ENCODE results near the gene LIN9. TPM values are rescaled to one million over a fixed set of nuclear protein-coding genes. Genes with fewer than 3 reads are reported as not detected.

Gene LIN9
- total RNA-seq, 4 donors from 2014 or later: 0.59 to 15.1 (median 3.9) TPM

- Histone ChIP-seq H3K4me1 (no peaks in the 10 kb centered on the region), H3K27me3 (no peaks in the 10 kb centered on the region), H3K9me3 (no peaks in the 10 kb centered on the region), H3K4me3 (no peak overlapping the region), H3K27ac (no peak overlapping the region), H3K36me3 (no peaks in the 10 kb centered on the region)
- intact Hi-C loops (cut with DNase I; ENCODE audit: low total_unique reads): no loop called here
- DNase-seq: no peak
- TF ChIP-seq CTCF (IDR thresholded peaks at IDR 0.05) (no peak), POLR2A (IDR thresholded peaks at IDR 0.05) (no peak)
Observed at GRCh38 chr1:226324479-226324878, 15.5 kb upstream of the LIN9 start.

GRCh38 chr1:226322986-226323385 lies 14.0 kb upstream of the LIN9 start:
- DNase-seq: no peak
- TF ChIP-seq CTCF (IDR thresholded peaks at IDR 0.05) (no peak), POLR2A (IDR thresholded peaks at IDR 0.05) (no peak)
- H3K4me1 ChIP-seq: no peaks in the 10 kb centered on the region
- intact Hi-C loops (cut with DNase I; ENCODE audit: low total_unique reads): no loop called here
- H3K27me3 ChIP-seq: no peaks in the 10 kb centered on the region
- no peak overlapping the region for H3K27ac ChIP-seq
- H3K4me3 ChIP-seq: no peak overlapping the region
- H3K9me3 ChIP-seq: no peaks in the 10 kb centered on the region
- no peaks in the 10 kb centered on the region for H3K36me3 ChIP-seq

GRCh38 chr1:226320930-226321329 lies 12.0 kb upstream of the LIN9 start:
- TF ChIP-seq CTCF (IDR thresholded peaks at IDR 0.05): no peak
- no peak for TF ChIP-seq POLR2A (IDR thresholded peaks at IDR 0.05)
- no peaks in the 10 kb centered on the region for H3K9me3 ChIP-seq
- no peak for DNase-seq
- H3K27ac ChIP-seq: no peak overlapping the region
- intact Hi-C loops (cut with DNase I; ENCODE audit: low total_unique reads): no loop called here
- no peaks in the 10 kb centered on the region for H3K27me3 ChIP-seq
- no peaks in the 10 kb centered on the region for H3K36me3 ChIP-seq
- H3K4me3 ChIP-seq: no peak overlapping the region
- H3K4me1 ChIP-seq: no peaks in the 10 kb centered on the region

- intact Hi-C loops (cut with DNase I; ENCODE audit: low total_unique reads): no loop called here
- H3K36me3 ChIP-seq: no peaks in the 10 kb centered on the region
- no peak overlapping the region for H3K27ac ChIP-seq
- no peak for DNase-seq
- no peaks in the 10 kb centered on the region for H3K4me1 ChIP-seq
- TF ChIP-seq POLR2A (IDR thresholded peaks at IDR 0.05) (no peak), CTCF (IDR thresholded peaks at IDR 0.05) (no peak)
- H3K9me3 ChIP-seq: no peaks in the 10 kb centered on the region
- no peaks in the 10 kb centered on the region for H3K27me3 ChIP-seq
- H3K4me3 ChIP-seq: no peak overlapping the region
Observed at GRCh38 chr1:226318471-226318870, 9.5 kb upstream of the LIN9 start.

- no peak overlapping the region for H3K27ac ChIP-seq
- no peaks in the 10 kb centered on the region for H3K27me3 ChIP-seq
- no peak for DNase-seq
- TF ChIP-seq POLR2A (IDR thresholded peaks at IDR 0.05) (no peak), CTCF (IDR thresholded peaks at IDR 0.05) (no peak)
- no peaks in the 10 kb centered on the region for H3K36me3 ChIP-seq
- H3K9me3 ChIP-seq: no peaks in the 10 kb centered on the region
- intact Hi-C loops (cut with DNase I; ENCODE audit: low total_unique reads): no loop called here
- no peaks in the 10 kb centered on the region for H3K4me1 ChIP-seq
- no peak overlapping the region for H3K4me3 ChIP-seq
Observed at GRCh38 chr1:226314055-226314454, 5.1 kb upstream of the LIN9 start.
